Transverse colon (tissue), 4 donors: ENCODE results near the gene SCN4A. TPM values are rescaled to one million over a fixed set of nuclear protein-coding genes. Genes with fewer than 3 reads are reported as not detected.

Experiments
- DNase-seq: peaks from one replicate; pipeline ENCODE4 v3.0.0-alpha.2; 2019
- H3K27ac ChIP-seq, 4 donors: fragments of 200-600 bp; sonication (generic); 2 replicates each; pipeline ENCODE4 v1.5.1; 2016 to 2018; ENCODE audit warnings: inconsistent platforms in 4 of 4
- H3K27me3 ChIP-seq: fragments of 200-600 bp; sonication (generic); 2 replicates; pipeline ENCODE4 v1.5.1; 2017; ENCODE audit warnings: inconsistent platforms
- H3K36me3 ChIP-seq, 4 donors: fragments of 200-600 bp; sonication (generic); 2 replicates each; pipeline ENCODE4 v1.5.1; 2017 to 2019; ENCODE audit warnings: inconsistent platforms in 4 of 4
- H3K4me1 ChIP-seq, 4 donors: fragments of 200-600 bp; sonication (generic); 2 replicates each; pipeline ENCODE4 v1.5.1; 2017 to 2020; ENCODE audit warnings: inconsistent platforms in 4 of 4
- H3K4me3 ChIP-seq, 4 donors: fragments of 200-600 bp; sonication (generic); 1 replicate in 1 of 4; 2 replicates in 3 of 4; pipeline versions ENCODE4 v1.5.1 to v1.6.1; 2017 to 2019; ENCODE audit warnings: inconsistent platforms in 4 of 4
- H3K9me3 ChIP-seq, 2 donors: fragments of 200-600 bp; sonication (generic); 2 replicates each; pipeline ENCODE4 v1.5.1; 2017 to 2019; ENCODE audit warnings: inconsistent platforms in 2 of 2
- CTCF ChIP-seq, 5 experiments: fragments of 200-600 bp in 3 of 5; fragments of 450-650 bp in 2 of 5; sonication (generic) in 3 of 5; IDR thresholded peaks; 1 replicate in 2 of 5; 2 replicates in 3 of 5; pipeline ENCODE4 v1.5.1; 2016 to 2017; ENCODE audit warnings: antibody characterized with exemption in 5 of 5, inconsistent platforms in 3 of 5, mild to moderate bottlenecking in 2 of 5, moderate library complexity in 1 of 5
- EP300 ChIP-seq: sonication (generic); formaldehyde crosslinking; IDR thresholded peaks from one replicate; pipeline ENCODE4 v1.6.1; 2017; ENCODE audit warnings: antibody characterized with exemption, low read depth
- POLR2A ChIP-seq: fragments of 450-650 bp; IDR thresholded peaks from one replicate; pipeline ENCODE4 v1.6.1; 2016; ENCODE audit warnings: antibody characterized with exemption, mild to moderate bottlenecking, moderate library complexity
- POLR2AphosphoS5 ChIP-seq, 3 donors: sonication (generic); formaldehyde crosslinking; IDR thresholded peaks; one replicate each; pipeline ENCODE4 v1.6.1; 2016; ENCODE audit warnings: antibody characterized with exemption in 3 of 3
- WGBS, 2 donors: methylation state at CpG; one replicate each; pipeline ENCODE4 v1.1.5; 2018; ENCODE audit warnings: low coverage in 1 of 2; 5-methylcytosine and 5-hydroxymethylcytosine counted together
- in situ Hi-C, 4 donors: fragments of 200-750 bp; cut with MboI; loops; one replicate each; pipeline versions ENCODE4 v1.15.0 to v1.15.1; 2017; ENCODE audit warnings: low sequenced_read_pairs in 3 of 4, low pct_ligation_motif_present in 1 of 4, low pct_unique_long_range_greater_than_20kb in 1 of 4
- intact Hi-C: fragments of 100-400 bp; cut with DNase I; formaldehyde crosslinking; loops from one replicate; pipeline ENCODE4 v1.15.1; 2023; ENCODE audit warnings: low total_unique reads
- total RNA-seq, 4 donors: library from RNA; depleted of rRNA; stranded (reverse); fragments of >200 nt; gene quantifications; one replicate each; pipeline ENCODE4 v1.1.0, GENCODE V29; 2016

Gene SCN4A
- total RNA-seq, 4 donors from 2014 or later, result 0.14 to 0.48 (median 0.20) TPM; not detected in 1

GRCh38 chr17:63939884-63940283, 32.8 kb downstream of the SCN4A start:
- intact Hi-C loops, result no loop called here
- Histone ChIP-seq H3K4me1 (no peaks in the 10 kb centered on the region), H3K4me3 (no peak overlapping the region), H3K27ac (no peak overlapping the region), H3K9me3 (no peaks in the 10 kb centered on the region), H3K27me3 (no peaks in the 10 kb centered on the region), H3K36me3 (no peaks in the 10 kb centered on the region)
- DNase-seq, result no peak
- in situ Hi-C loops, result no loop called here
- TF ChIP-seq POLR2A, result no peak
- TF ChIP-seq CTCF (IDR thresholded peaks at IDR 0.05), result no peak
- no peak for TF ChIP-seq EP300
- no peak for TF ChIP-seq POLR2AphosphoS5 (IDR thresholded peaks at IDR 0.05)
- WGBS, 2 donors, result 88 to 100% methylated on average over 2 to 6 of the region's 6 CpGs

- in situ Hi-C loops, result no loop called here
- intact Hi-C loops, result no loop called here
- 89 to 92% methylated on average over 2 to 9 of the region's 9 CpGs for WGBS, 2 donors
- Histone ChIP-seq H3K9me3 (no peaks in the 10 kb centered on the region), H3K27ac (no peak overlapping the region), H3K4me1 (no peaks in the 10 kb centered on the region), H3K4me3 (no peak overlapping the region), H3K27me3 (no peaks in the 10 kb centered on the region), H3K36me3 (no peaks in the 10 kb centered on the region)
- no peak for TF ChIP-seq CTCF (IDR thresholded peaks at IDR 0.05)
- TF ChIP-seq EP300, result no peak
- no peak for TF ChIP-seq POLR2AphosphoS5 (IDR thresholded peaks at IDR 0.05)
- no peak for TF ChIP-seq POLR2A
- DNase-seq, result no peak
These were observed 33.3 kb downstream of the SCN4A start for GRCh38 chr17:63939401-63939800.

- no peak overlapping the region for H3K27ac ChIP-seq
- in situ Hi-C loops (no loop called here), intact Hi-C loops (no loop called here)
- H3K4me3 ChIP-seq, result no peak overlapping the region
- no peak for TF ChIP-seq POLR2AphosphoS5 (IDR thresholded peaks at IDR 0.05)
- TF ChIP-seq CTCF (IDR thresholded peaks at IDR 0.05), result no peak
- no peak for TF ChIP-seq POLR2A
- TF ChIP-seq EP300, result no peak
- no peak for DNase-seq
- no peaks in the 10 kb centered on the region for H3K4me1 ChIP-seq
- no peaks in the 10 kb centered on the region for H3K27me3 ChIP-seq
- no peaks in the 10 kb centered on the region for H3K36me3 ChIP-seq
- no peaks in the 10 kb centered on the region for H3K9me3 ChIP-seq
- WGBS, 2 donors, result 92 to 94% methylated on average over 4 of the region's 4 CpGs
These were observed 34.8 kb downstream of the SCN4A start for GRCh38 chr17:63937920-63938319.

- no peak overlapping the region for H3K4me3 ChIP-seq
- TF ChIP-seq CTCF (IDR thresholded peaks at IDR 0.05) (no peak), EP300 (no peak), POLR2A (no peak), POLR2AphosphoS5 (IDR thresholded peaks at IDR 0.05) (no peak)
- H3K9me3 ChIP-seq, result no peaks in the 10 kb centered on the region
- no peak for DNase-seq
- H3K36me3 ChIP-seq, result no peaks in the 10 kb centered on the region
- intact Hi-C loops, result no loop called here
- WGBS, 2 donors, result 88 to 100% methylated on average over 2 to 6 of the region's 6 CpGs
- H3K4me1 ChIP-seq, result no peaks in the 10 kb centered on the region
- no peak overlapping the region for H3K27ac ChIP-seq
- no peaks in the 10 kb centered on the region for H3K27me3 ChIP-seq
- in situ Hi-C loops, result no loop called here
These were observed 35.4 kb downstream of the SCN4A start for GRCh38 chr17:63937319-63937718.
